SH-SY5Y (cell line): ENCODE results near the gene PPFIBP2.

Source experiments
- GATA2 ChIP-seq: IDR thresholded peaks from 2 replicates; pipeline ENCODE4 v1.6.1; 2011; ENCODE audit warnings: mild to moderate bottlenecking, low read depth, low read length
- GATA3 ChIP-seq: IDR thresholded peaks from 2 replicates; pipeline ENCODE4 v1.6.1; 2011; ENCODE audit warnings: low read depth, mild to moderate bottlenecking, low read length, moderate library complexity

- TF ChIP-seq GATA2 (no peak), GATA3 (no peak)
These were observed 161.8 kb downstream of the PPFIBP2 start for GRCh38 chr11:7675631-7676030.
